Heart right ventricle (tissue), 16 donors: ENCODE results near the gene ZBBX. TPM values are rescaled to one million over a fixed set of nuclear protein-coding genes. Genes with fewer than 3 reads are reported as not detected.

Experiments
- ATAC-seq, 8 donors: fragments of 200-7000 bp; cut with Tn5 transposase; one replicate each; pipeline ENCODE4 v1.9.1; 2020; ENCODE audit warnings: mild to moderate bottlenecking in 8 of 8, moderate library complexity in 8 of 8, moderate number of reproducible peaks in 1 of 8
- DNase-seq, 2 donors: peaks; one replicate each; pipeline ENCODE4 v3.0.0-alpha.2; 2020
- H3K27ac ChIP-seq, 10 donors: fragments of 200-600 bp; sonication (generic) in 2 of 10; one replicate each; pipeline versions ENCODE4 v1.5.0 to v1.8.0; 2020 to 2022; ENCODE audit warnings: mild to moderate bottlenecking in 3 of 10
- H3K27me3 ChIP-seq, 7 donors: fragments of 200-600 bp; one replicate each; pipeline ENCODE4 v1.8.0; 2021 to 2022; ENCODE audit warnings: mild to moderate bottlenecking in 2 of 7
- H3K36me3 ChIP-seq, 9 donors: fragments of 200-600 bp; sonication (generic) in 1 of 9; one replicate each; pipeline versions ENCODE4 v1.5.0 to v1.8.0; 2020 to 2022; ENCODE audit warnings: mild to moderate bottlenecking in 2 of 9
- H3K4me1 ChIP-seq, 9 donors: fragments of 200-600 bp; sonication (generic) in 1 of 9; one replicate each; pipeline versions ENCODE4 v1.5.0 to v1.8.0; 2020 to 2022; ENCODE audit warnings: mild to moderate bottlenecking in 4 of 9
- H3K4me3 ChIP-seq, 10 donors: fragments of 200-600 bp; sonication (generic) in 2 of 10; one replicate each; pipeline versions ENCODE4 v1.5.0 to v1.8.0; 2020 to 2022; ENCODE audit warnings: mild to moderate bottlenecking in 7 of 10, moderate library complexity in 2 of 10
- H3K9me3 ChIP-seq, 11 donors: fragments of 200-600 bp in 10 of 11; sonication (generic) in 2 of 11; one replicate each; pipeline versions ENCODE4 v1.5.0 to v1.8.0; 2013 to 2022; ENCODE audit warnings: mild to moderate bottlenecking in 2 of 11, control low read depth in 1 of 11, moderate library complexity in 1 of 11
- WGBS, 2 donors: extraction: QIAGEN DNeasy Blood & Tissue Kit; methylation state at CpG; one replicate each; pipeline ENCODE4 v1.1.7; 2013; ENCODE audit warnings: inconsistent platforms in 1 of 2; 5-methylcytosine and 5-hydroxymethylcytosine counted together
- intact Hi-C, 10 donors: fragments of 100-400 bp; cut with DNase I; formaldehyde crosslinking; loops; one replicate each; pipeline versions ENCODE4 v1.11.1 to v1.14.2; 2022
- polyA plus RNA-seq, 2 donors: library from polyadenylated mRNA; stranded (reverse); fragments of 200-250 nt; gene quantifications; one replicate each; pipeline ENCODE4 v1.2.3, GENCODE V29; 2013
- total RNA-seq, 10 donors: library from RNA; stranded (reverse); fragmentation: NEBNext Ultra II Directional in 3 of 10; extraction: Animal tissue kit (Norgen Biotek cat#: 25700) in 3 of 10; gene quantifications; one replicate each; pipeline versions ENCODE4 v1.2.1 to v1.2.4, GENCODE V29; 2021 to 2023
- TF ChIP-seq, protein P1 (sequence below), 9 donors: fragments of 200-600 bp; sonication (generic) in 2 of 9; IDR thresholded peaks; one replicate each; pipeline versions ENCODE4 v1.5.0 to v1.8.0; 2021 to 2022; ENCODE audit warnings: antibody characterized with exemption in 9 of 9, mild to moderate bottlenecking in 5 of 9, moderate library complexity in 1 of 9
- donor health status: Arrhythmogenic right ventricular cardiomyopathy.
- donor health status: ischemic (EF 13 %, LVEDD 7.1; RV severe dilation, severe dysfunction).
- donor health status: healthy with polysubstance abuse.
- donor health status: DM: no; HTN: yes; CAD: no.
- donor health status: DM: no; HTN: no; CAD: no.
- donor health status: ischemic (EF 25% LVEDD 6.9; RV normal size, moderate dysfunction).
- donor health status: ischemic (EF 25% LVEDD 5.7; RV mildly dilated, moderate dysfunction).
- donor health status: healthy.
- donor health status: DM: yes; HTN: yes; CAD: no.
- donor health status: Ischemic cardiomyopathy.
- donor health status: ischemic (EF 35%, LVEDD 5.7; RV mildly dilated, moderate dysfunction).
- donor health status: nonischemic (EF 11% LVEDD 7.7; RV severe dilation, severe dysfunction).
- donor health status: DM: yes; HTN: yes; CAD: no.
- donor health status: PGD.
- donor health status: ischemic (EF 29% LVEDD 5.4; RV normal size, mild dysfunction).
- donor health status: nonischemic (EF 23%, LVEDD 6.1; RV moderate dilation, normal function).

The ZBBX gene
- total and polyA plus RNA-seq, 12 donors: 0.30 to 1.1 TPM; not detected in 10

DNA sequence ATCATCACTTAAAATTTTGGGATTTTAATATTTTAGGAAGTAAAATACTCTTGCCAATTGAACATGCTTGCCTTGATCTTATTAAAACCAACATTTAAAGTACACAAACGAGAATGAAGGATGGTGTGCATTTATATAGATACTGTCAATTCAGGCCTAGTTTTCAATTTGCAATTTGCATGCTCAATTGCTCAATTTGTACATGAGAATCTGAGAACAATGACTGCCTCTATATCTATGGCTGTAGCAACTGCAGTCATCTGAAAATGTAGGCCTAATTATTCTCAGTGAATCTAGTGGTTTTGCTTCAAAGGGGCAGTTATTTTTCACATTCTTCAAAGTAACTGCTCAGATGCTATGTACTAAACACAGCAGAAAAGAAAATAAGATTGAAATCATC lies 18.8 kb downstream of the ZBBX start:
- intact Hi-C loops: no loop called here
- TF ChIP-seq, protein P1, sequence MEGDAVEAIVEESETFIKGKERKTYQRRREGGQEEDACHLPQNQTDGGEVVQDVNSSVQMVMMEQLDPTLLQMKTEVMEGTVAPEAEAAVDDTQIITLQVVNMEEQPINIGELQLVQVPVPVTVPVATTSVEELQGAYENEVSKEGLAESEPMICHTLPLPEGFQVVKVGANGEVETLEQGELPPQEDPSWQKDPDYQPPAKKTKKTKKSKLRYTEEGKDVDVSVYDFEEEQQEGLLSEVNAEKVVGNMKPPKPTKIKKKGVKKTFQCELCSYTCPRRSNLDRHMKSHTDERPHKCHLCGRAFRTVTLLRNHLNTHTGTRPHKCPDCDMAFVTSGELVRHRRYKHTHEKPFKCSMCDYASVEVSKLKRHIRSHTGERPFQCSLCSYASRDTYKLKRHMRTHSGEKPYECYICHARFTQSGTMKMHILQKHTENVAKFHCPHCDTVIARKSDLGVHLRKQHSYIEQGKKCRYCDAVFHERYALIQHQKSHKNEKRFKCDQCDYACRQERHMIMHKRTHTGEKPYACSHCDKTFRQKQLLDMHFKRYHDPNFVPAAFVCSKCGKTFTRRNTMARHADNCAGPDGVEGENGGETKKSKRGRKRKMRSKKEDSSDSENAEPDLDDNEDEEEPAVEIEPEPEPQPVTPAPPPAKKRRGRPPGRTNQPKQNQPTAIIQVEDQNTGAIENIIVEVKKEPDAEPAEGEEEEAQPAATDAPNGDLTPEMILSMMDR (IDR thresholded peaks at IDR 0.05): no peak
- no peak overlapping the region for H3K27ac ChIP-seq
- DNase-seq (no peak), ATAC-seq (no peak)
- H3K9me3 ChIP-seq: no peaks in the 10 kb centered on the region
- no peaks in the 10 kb centered on the region for H3K4me1 ChIP-seq
- WGBS, 2 donors: 69 to 73% methylated on average over 1 of the region's 1 CpG
- no peaks in the 10 kb centered on the region for H3K27me3 ChIP-seq
- no peaks in the 10 kb centered on the region for H3K36me3 ChIP-seq
- no peak overlapping the region for H3K4me3 ChIP-seq

DNA sequence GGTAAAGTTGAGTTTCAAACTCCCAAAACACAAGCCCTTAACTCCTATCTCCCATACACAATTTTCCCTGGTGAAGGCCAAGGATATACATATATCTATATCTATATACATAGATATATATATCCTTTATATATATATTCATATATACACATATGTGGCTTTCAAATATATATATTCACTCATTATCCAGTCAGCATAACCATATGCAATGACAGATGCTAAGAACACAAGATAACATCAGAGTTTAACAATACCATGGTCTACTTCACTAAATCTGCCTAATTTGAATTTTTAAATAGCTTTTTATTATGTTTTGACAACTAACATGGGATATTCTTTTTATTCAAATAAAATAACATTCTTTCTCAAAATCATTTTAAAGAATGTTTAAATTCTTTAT lies 24.7 kb downstream of the ZBBX start:
- ATAC-seq: no peak
- TF ChIP-seq, protein P1 (IDR thresholded peaks at IDR 0.05): no peak
- no peak overlapping the region for H3K4me3 ChIP-seq
- H3K27ac ChIP-seq: no peak overlapping the region
- DNase-seq: no peak
- H3K36me3 ChIP-seq: no peaks in the 10 kb centered on the region
- no peaks in the 10 kb centered on the region for H3K27me3 ChIP-seq
- no peaks in the 10 kb centered on the region for H3K4me1 ChIP-seq
- intact Hi-C loops: loop anchor here in 3 of 10 donors (10.0 kb wide), 2 partner anchors 1341 to 1501 kb away; no protein-coding TSS in a partner anchor
- H3K9me3 ChIP-seq: no peaks in the 10 kb centered on the region

DNA sequence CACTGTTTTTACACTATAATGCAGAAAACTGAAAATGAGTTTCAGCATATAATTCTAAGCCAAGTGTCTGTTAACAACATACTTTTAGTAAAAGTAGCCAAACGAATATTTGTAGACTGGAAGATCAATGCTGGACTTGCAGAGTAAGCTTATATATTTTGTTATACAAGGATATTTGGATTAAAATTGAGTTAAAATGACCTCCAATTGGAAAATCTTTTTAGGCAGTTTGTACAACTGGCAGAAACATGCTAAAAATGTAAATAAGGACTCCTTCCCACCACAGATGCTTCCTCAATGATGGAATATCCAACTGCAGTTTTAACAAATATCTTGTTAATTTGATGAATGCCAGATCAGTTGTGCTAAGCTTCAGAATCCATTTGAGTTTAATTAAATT lies 25.3 kb downstream of the ZBBX start:
- H3K9me3 ChIP-seq: no peaks in the 10 kb centered on the region
- H3K27ac ChIP-seq: no peak overlapping the region
- ATAC-seq (no peak), DNase-seq (no peak)
- no peaks in the 10 kb centered on the region for H3K36me3 ChIP-seq
- no peaks in the 10 kb centered on the region for H3K4me1 ChIP-seq
- TF ChIP-seq, protein P1 (IDR thresholded peaks at IDR 0.05): no peak
- 43 to 62% methylated on average over 1 of the region's 1 CpG for WGBS, 2 donors
- no peaks in the 10 kb centered on the region for H3K27me3 ChIP-seq
- intact Hi-C loops: loop anchor here in 4 of 10 donors (5.0 to 10.0 kb wide), 3 partner anchors 1340 to 1500 kb away; no protein-coding TSS in a partner anchor
- H3K4me3 ChIP-seq: no peak overlapping the region

DNA sequence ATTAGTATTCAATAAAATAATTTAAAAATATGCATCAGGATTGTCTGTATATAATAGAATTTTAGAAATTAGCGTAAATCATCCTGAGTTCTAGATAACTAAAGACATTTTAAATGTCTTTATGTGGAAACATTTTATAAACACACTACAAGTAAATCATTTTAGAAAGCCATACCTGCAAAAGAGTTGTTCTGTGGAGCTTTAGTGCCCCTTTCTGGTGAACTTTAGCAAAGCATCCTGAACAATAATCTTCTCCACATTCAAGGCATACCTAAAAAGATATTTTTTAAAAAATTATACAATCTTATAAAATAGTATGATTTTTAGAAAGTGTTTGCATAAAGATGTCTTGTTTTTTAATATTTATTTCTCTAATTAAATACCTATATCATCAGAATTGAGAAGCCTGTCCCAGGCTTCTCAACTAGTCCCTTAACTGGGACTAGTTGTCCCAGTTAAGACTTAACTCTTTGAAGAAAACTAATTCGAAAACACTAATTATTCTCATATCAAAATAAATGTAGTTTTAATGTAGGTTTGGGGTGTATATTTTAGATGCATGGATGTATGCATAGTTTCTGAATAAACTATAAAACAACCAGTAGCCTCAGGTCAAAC lies 29.7 kb downstream of the ZBBX start:
- H3K36me3 ChIP-seq: no peaks in the 10 kb centered on the region
- TF ChIP-seq, protein P1 (IDR thresholded peaks at IDR 0.05): peak; percentile 15 to 74 (median 64)
- 18 to 19% methylated on average over 2 of the region's 2 CpGs for WGBS, 2 donors
- H3K27ac ChIP-seq: no peak overlapping the region
- peak in 1 of 8 donors; percentile 28 for ATAC-seq
- no peaks in the 10 kb centered on the region for H3K27me3 ChIP-seq
- intact Hi-C loops: loop anchor here in 4 of 10 donors (5.0 to 10.0 kb wide), 3 partner anchors 1336 to 1496 kb away; no protein-coding TSS in a partner anchor
- no peak for DNase-seq
- H3K4me1 ChIP-seq: no peaks in the 10 kb centered on the region
- no peaks in the 10 kb centered on the region for H3K9me3 ChIP-seq
- H3K4me3 ChIP-seq: no peak overlapping the region
